Keratinocyte (primary cell): ENCODE data around the gene DCPS. TPM values are rescaled to one million over a fixed set of nuclear protein-coding genes. Genes with fewer than 3 reads are reported as not detected.
A peak's percentile ranks its signal among the peaks of the same experiment; 100 is the strongest.
"Not testable (repeated sequence)": the region's sequence is repeated elsewhere in the genome, so short reads cannot be mapped to it uniquely, and the experiment has no call there.

Source experiments
- DNase-seq: peaks from one replicate; pipeline ENCODE4 v3.0.0-alpha.2; 2011; ENCODE audit warnings: low read depth, missing footprints, low spot score
- FAIRE-seq: peaks from 2 replicates; lab custom pipeline; 2011; peaks lifted over from hg19 to GRCh38; lab: Jason Lieb, UNC
- H2AFZ ChIP-seq: 2 replicates; pipeline ENCODE4 v1.6.0; 2012; ENCODE audit warnings: low read length, control low read depth, inconsistent platforms; ENCODE audit not compliant: control insufficient read depth
- H3K27ac ChIP-seq: 2 replicates; pipeline ENCODE4 v1.5.1; 2011; ENCODE audit warnings: low read length; ENCODE audit not compliant: control insufficient read depth, insufficient read depth
- H3K27me3 ChIP-seq: 3 replicates; pipeline ENCODE4 v1.6.0; 2011; ENCODE audit warnings: low read length; ENCODE audit not compliant: control insufficient read depth, insufficient read depth; ENCODE audit errors: extremely low read depth
- H3K36me3 ChIP-seq, 2 experiments: 2 replicates in 1 of 2; 3 replicates in 1 of 2; pipeline ENCODE4 v1.5.1; 2011; ENCODE audit warnings: low read length in 2 of 2, mild to moderate bottlenecking in 1 of 2; ENCODE audit not compliant: control insufficient read depth in 2 of 2, insufficient read depth in 2 of 2; ENCODE audit errors: extremely low read depth in 1 of 2
- H3K4me1 ChIP-seq: 3 replicates; pipeline ENCODE4 v1.5.1; 2011; ENCODE audit warnings: low read length; ENCODE audit not compliant: control insufficient read depth, insufficient read depth; ENCODE audit errors: extremely low read depth
- H3K4me2 ChIP-seq: 3 replicates; pipeline ENCODE4 v1.6.0; 2011; ENCODE audit warnings: low read depth, low read length; ENCODE audit not compliant: control insufficient read depth, insufficient read depth; ENCODE audit errors: extremely low read depth
- H3K4me3 ChIP-seq, 3 experiments: fragments of 200-600 bp in 1 of 3; sonication (generic) in 1 of 3; 2 replicates in 2 of 3; 3 replicates in 1 of 3; pipeline ENCODE4 v1.5.1; 2011 to 2016; ENCODE audit warnings: low read length in 3 of 3, mild to moderate bottlenecking in 3 of 3, control low read depth in 2 of 3, inconsistent platforms in 1 of 3, low read depth in 1 of 3, mixed read lengths in 1 of 3, mixed run types in 1 of 3, moderate library complexity in 1 of 3; ENCODE audit not compliant: control insufficient read depth in 2 of 3, insufficient read depth in 2 of 3; ENCODE audit errors: extremely low read depth in 1 of 3
- H3K79me2 ChIP-seq: 2 replicates; pipeline ENCODE4 v1.6.0; 2012; ENCODE audit warnings: low read length; ENCODE audit not compliant: control insufficient read depth, insufficient read depth
- H3K9ac ChIP-seq: 3 replicates; pipeline ENCODE4 v1.6.0; 2011; ENCODE audit warnings: low read length; ENCODE audit not compliant: control insufficient read depth, insufficient read depth; ENCODE audit errors: extremely low read depth
- H3K9me1 ChIP-seq: 3 replicates; pipeline ENCODE4 v1.6.0; 2011; ENCODE audit warnings: low read length; ENCODE audit not compliant: control insufficient read depth, insufficient read depth; ENCODE audit errors: extremely low read depth
- H3K9me3 ChIP-seq: 2 replicates; pipeline ENCODE4 v1.5.1; 2012; ENCODE audit warnings: low read depth, low read length; ENCODE audit not compliant: control insufficient read depth
- H4K20me1 ChIP-seq: 3 replicates; pipeline ENCODE4 v1.6.0; 2011; ENCODE audit warnings: low read length; ENCODE audit not compliant: control insufficient read depth, insufficient read depth; ENCODE audit errors: extremely low read depth
- CTCF ChIP-seq, 3 experiments: IDR thresholded peaks in 1 of 3; conservative IDR thresholded peaks in 1 of 3; optimal IDR thresholded peaks in 1 of 3; 2 replicates in 2 of 3; 3 replicates in 1 of 3; pipeline versions ENCODE3 to v1.5.1; 2011; ENCODE audit warnings: low read length in 3 of 3, mild to moderate bottlenecking in 3 of 3, moderate library complexity in 2 of 3, control low read depth in 1 of 3, inconsistent platforms in 1 of 3; ENCODE audit not compliant: insufficient read depth in 2 of 3; ENCODE audit errors: extremely low read depth in 1 of 3
- EZH2 ChIP-seq: IDR thresholded peaks from one replicate; pipeline ENCODE4 v1.6.1; 2012; ENCODE audit warnings: inconsistent platforms, mild to moderate bottlenecking, low read length, moderate library complexity
- dilution Hi-C: fragments of 300-500 bp; cut with MboI; formaldehyde crosslinking; loops from one replicate; pipeline ENCODE4 v1.7.0; 2020; ENCODE audit warnings: low sequenced_read_pairs; ENCODE audit not compliant: extremely low pct_ligation_motif_present
- polyA plus RNA-seq, 5 experiments: library from polyadenylated mRNA; depleted of rRNA in 3 of 5; stranded (reverse) in 3 of 5; stranded (forward) in 1 of 5; unstranded in 1 of 5; fragments of >200 nt; gene quantifications; 1 replicate in 1 of 5; 2 replicates in 3 of 5; 3 replicates in 1 of 5; pipeline versions ENCODE4 v1.2.1 to v1.2.3, GENCODE V29; 2011 to 2012; ENCODE audit warnings: missing spikeins in 2 of 5, low read depth in 1 of 5, low replicate concordance in 1 of 5

DCPS gene
- polyA plus RNA-seq, 1 donor (not counting 4 experiments of a cell fraction or from before 2014, with no cell fraction given): 31.3 TPM

GRCh38 chr11:126370016-126370415, 66.2 kb downstream of the DCPS start:
- H3K4me1 ChIP-seq: peaks cover 19% of the 10 kb centered on the region
- no peak for FAIRE-seq
- no peaks in the 10 kb centered on the region for H4K20me1 ChIP-seq
- no peak overlapping the region for H3K9ac ChIP-seq
- no peak overlapping the region for H3K4me2 ChIP-seq
- H3K79me2 ChIP-seq: peaks cover 57% of the 10 kb centered on the region
- no peak for TF ChIP-seq CTCF (optimal IDR thresholded peaks at IDR 0.05 in 1 of 3, IDR thresholded peaks at IDR 0.05 in 1 of 3, conservative IDR thresholded peaks at IDR 0.05 in 1 of 3; ENCODE audit: extremely low read depth in 1 of 3, insufficient read depth in 2 of 3, low read length in 3 of 3)
- no peak for TF ChIP-seq EZH2
- no peak overlapping the region for H3K4me3 ChIP-seq
- H3K9me3 ChIP-seq: no peaks in the 10 kb centered on the region
- no peaks in the 10 kb centered on the region for H3K36me3 ChIP-seq
- no peak overlapping the region for H3K27ac ChIP-seq
- no peak overlapping the region for H2AFZ ChIP-seq
- no peak for DNase-seq
- H3K9me1 ChIP-seq: peaks cover 3% of the 10 kb centered on the region
- dilution Hi-C loops: no loop called here
- no peaks in the 10 kb centered on the region for H3K27me3 ChIP-seq

- dilution Hi-C loops: no loop called here
- H3K9me1 ChIP-seq: peaks cover 3% of the 10 kb centered on the region
- TF ChIP-seq EZH2: no peak
- no peak for TF ChIP-seq CTCF (optimal IDR thresholded peaks at IDR 0.05 in 1 of 3, IDR thresholded peaks at IDR 0.05 in 1 of 3, conservative IDR thresholded peaks at IDR 0.05 in 1 of 3; ENCODE audit: extremely low read depth in 1 of 3, insufficient read depth in 2 of 3, low read length in 3 of 3)
- no peak overlapping the region for H2AFZ ChIP-seq
- DNase-seq (no peak), FAIRE-seq (no peak)
- no peaks in the 10 kb centered on the region for H3K27me3 ChIP-seq
- no peak overlapping the region for H3K4me2 ChIP-seq
- H3K4me3 ChIP-seq: no peak overlapping the region
- H3K4me1 ChIP-seq: peaks cover 15% of the 10 kb centered on the region
- no peaks in the 10 kb centered on the region for H3K36me3 ChIP-seq
- no peak overlapping the region for H3K27ac ChIP-seq
- no peak overlapping the region for H3K9ac ChIP-seq
- no peaks in the 10 kb centered on the region for H4K20me1 ChIP-seq
- peaks cover 61% of the 10 kb centered on the region for H3K79me2 ChIP-seq
- no peaks in the 10 kb centered on the region for H3K9me3 ChIP-seq
Observed at GRCh38 chr11:126371595-126371994, 67.7 kb downstream of the DCPS start.

- dilution Hi-C loops, H3K9me3 ChIP-seq, H3K4me3 ChIP-seq, H3K9me1 ChIP-seq, H2AFZ ChIP-seq, H4K20me1 ChIP-seq, DNase-seq, H3K36me3 ChIP-seq, H3K27me3 ChIP-seq: not testable (repeated sequence)
- peaks cover 55% of the 10 kb centered on the region for H3K79me2 ChIP-seq
- peak; percentile 100 for FAIRE-seq
- H3K27ac ChIP-seq: peak overlapping the region; percentile 8
- H3K9ac ChIP-seq: peak overlapping the region; percentile 22
- peaks cover 15% of the 10 kb centered on the region for H3K4me1 ChIP-seq
- H3K4me2 ChIP-seq: peak overlapping the region; percentile 32
Observed at GRCh38 chr11:126373389-126374066, 69.7 kb downstream of the DCPS start.
